H1 (cell line): ENCODE measurements around the gene ANKS1B. TPM values are rescaled to one million over a fixed set of nuclear protein-coding genes. Genes with fewer than 3 reads are reported as not detected.

Source experiments
- CTCF ChIA-PET: fragments of 300-600 bp; sonication (Branson Sonifier 250); formaldehyde crosslinking; loops from one replicate; lab custom pipeline; 2021; ENCODE audit not compliant: partially characterized antibody; lab: Charles Lee
- POLR2A ChIA-PET: fragments of 300-600 bp; sonication (Branson Sonifier 250); formaldehyde crosslinking; loops from one replicate; lab custom pipeline; 2021; ENCODE audit warnings: inconsistent platforms; ENCODE audit not compliant: partially characterized antibody; lab: Charles Lee
- DNase-seq, 2 experiments: peaks; one replicate each; pipeline versions ENCODE4 v3.0.0 to v3.0.0-alpha.2; 2010 to 2022; ENCODE audit warnings: low spot score in 2 of 2, low read depth in 1 of 2, mixed read lengths in 1 of 2
- FAIRE-seq: peaks from 2 replicates; lab custom pipeline; 2011; peaks lifted over from hg19 to GRCh38; lab: Jason Lieb, UNC
- H2AFZ ChIP-seq: 2 replicates; pipeline ENCODE4 v1.8.1; 2012; ENCODE audit warnings: low read length, inconsistent platforms
- H2AK5ac ChIP-seq: 2 replicates; pipeline ENCODE4 v1.6.1; 2013; ENCODE audit warnings: low read depth, low read length
- H2BK120ac ChIP-seq: replicated peaks from 2 replicates; pipeline ENCODE3; 2013; ENCODE audit warnings: low read depth, low read length, inconsistent platforms
- H2BK12ac ChIP-seq: 2 replicates; pipeline ENCODE4 v1.6.1; 2013; ENCODE audit warnings: low read depth, low read length
- H2BK15ac ChIP-seq: 2 replicates; pipeline ENCODE4 v1.6.1; 2013; ENCODE audit warnings: low read length
- H2BK20ac ChIP-seq: 2 replicates; pipeline ENCODE4 v1.6.1; 2013; ENCODE audit warnings: low read length
- H2BK5ac ChIP-seq: 2 replicates; pipeline ENCODE4 v1.6.1; 2013; ENCODE audit warnings: low read depth, low read length
- H3K14ac ChIP-seq: 2 replicates; pipeline ENCODE4 v1.6.1; 2013; ENCODE audit warnings: inconsistent platforms; ENCODE audit not compliant: insufficient read length
- H3K18ac ChIP-seq: 2 replicates; pipeline ENCODE4 v1.6.1; 2013; ENCODE audit warnings: low read length; ENCODE audit errors: extremely low read depth
- H3K23ac ChIP-seq: 2 replicates; pipeline ENCODE4 v1.6.1; 2013; ENCODE audit warnings: inconsistent platforms; ENCODE audit not compliant: insufficient read length
- H3K23me2 ChIP-seq: 2 replicates; pipeline ENCODE4 v1.6.1; 2013; ENCODE audit warnings: low read depth, low read length
- H3K27ac ChIP-seq: 2 replicates; pipeline ENCODE4 v1.6.1; 2011; ENCODE audit warnings: low read depth, low read length, inconsistent platforms
- H3K27me3 ChIP-seq, 4 experiments: replicated peaks in 1 of 4; 1 replicate in 1 of 4; 2 replicates in 3 of 4; pipeline versions ENCODE4 v1.6.1 to v1.8.1; 2011 to 2013; ENCODE audit warnings: low read length in 3 of 4, mild to moderate bottlenecking in 3 of 4, inconsistent platforms in 2 of 4, mixed read lengths in 2 of 4, moderate library complexity in 1 of 4; ENCODE audit not compliant: control insufficient read depth in 3 of 4, insufficient read depth in 3 of 4; ENCODE audit errors: extremely low read depth in 1 of 4
- H3K36me3 ChIP-seq, 4 experiments: 2 replicates each; pipeline versions ENCODE4 v1.6.1 to v1.8.1; 2011 to 2013; ENCODE audit warnings: mild to moderate bottlenecking in 4 of 4, low read length in 3 of 4, moderate library complexity in 2 of 4, control low read depth in 1 of 4, inconsistent platforms in 1 of 4; ENCODE audit not compliant: insufficient read depth in 4 of 4, control insufficient read depth in 2 of 4
- H3K4ac ChIP-seq: replicated peaks from 2 replicates; pipeline ENCODE3; 2013; ENCODE audit warnings: low read length, low read depth, mixed read lengths, inconsistent platforms; ENCODE audit not compliant: insufficient read length
- H3K4me1 ChIP-seq, 4 experiments: replicated peaks in 1 of 4; 1 replicate in 1 of 4; 2 replicates in 3 of 4; pipeline versions ENCODE4 v1.6.1 to v1.8.1; 2011 to 2013; ENCODE audit warnings: low read length in 3 of 4, inconsistent platforms in 2 of 4, mixed read lengths in 1 of 4; ENCODE audit not compliant: insufficient read depth in 4 of 4, control insufficient read depth in 3 of 4
- H3K4me2 ChIP-seq, 2 experiments: 2 replicates each; pipeline versions ENCODE4 v1.6.1 to v1.8.1; 2011 to 2013; ENCODE audit warnings: low read depth in 2 of 2, low read length in 2 of 2, control low read depth in 1 of 2, inconsistent platforms in 1 of 2, mild to moderate bottlenecking in 1 of 2; ENCODE audit not compliant: insufficient read depth in 1 of 2
- H3K4me3 ChIP-seq, 4 experiments: fragments of 200-600, 300-600 bp in 1 of 4; sonication (generic), shearing (Covaris generic), sonication (Bioruptor Twin) in 1 of 4; 2 replicates each; pipeline versions ENCODE4 v1.5.1 to v1.8.1; 2011 to 2016; ENCODE audit warnings: low read length in 4 of 4, low read depth in 3 of 4, control low read depth in 2 of 4, inconsistent platforms in 2 of 4, mild to moderate bottlenecking in 2 of 4, mixed read lengths in 1 of 4, moderate library complexity in 1 of 4; ENCODE audit not compliant: insufficient read depth in 2 of 4; ENCODE audit errors: extremely low read depth in 1 of 4
- H3K56ac ChIP-seq: replicated peaks from 2 replicates; pipeline ENCODE3; 2013; ENCODE audit warnings: low read depth, mild to moderate bottlenecking, mixed read lengths, low read length, inconsistent platforms; ENCODE audit not compliant: insufficient read length
- H3K79me1 ChIP-seq: 2 replicates; pipeline ENCODE4 v1.6.1; 2013; ENCODE audit warnings: low read depth, low read length, control low read depth
- H3K79me2 ChIP-seq, 2 experiments: 2 replicates each; pipeline versions ENCODE4 v1.6.1 to v1.8.1; 2012 to 2013; ENCODE audit warnings: low read length in 2 of 2, mild to moderate bottlenecking in 2 of 2, inconsistent platforms in 1 of 2; ENCODE audit not compliant: insufficient read depth in 2 of 2, control insufficient read depth in 1 of 2
- H3K9ac ChIP-seq, 4 experiments: replicated peaks in 1 of 4; 1 replicate in 1 of 4; 2 replicates in 3 of 4; pipeline versions ENCODE4 v1.6.1 to v1.8.1; 2011 to 2013; ENCODE audit warnings: low read depth in 3 of 4, low read length in 3 of 4, control low read depth in 2 of 4, mild to moderate bottlenecking in 2 of 4, moderate library complexity in 2 of 4, inconsistent platforms in 1 of 4; ENCODE audit errors: extremely low read depth in 1 of 4
- H3K9me3 ChIP-seq, 2 experiments: 2 replicates each; pipeline versions ENCODE4 v1.6.1 to v1.8.1; 2012 to 2013; ENCODE audit warnings: mild to moderate bottlenecking in 2 of 2, moderate library complexity in 2 of 2, control low read depth in 1 of 2, inconsistent platforms in 1 of 2, low read depth in 1 of 2, low read length in 1 of 2, mixed read lengths in 1 of 2; ENCODE audit not compliant: insufficient read depth in 2 of 2
- H4K20me1 ChIP-seq, 2 experiments: replicated peaks in 1 of 2; 2 replicates each; pipeline versions ENCODE3 to v1.8.1; 2011 to 2013; ENCODE audit warnings: inconsistent platforms in 2 of 2, low read length in 2 of 2, mild to moderate bottlenecking in 1 of 2; ENCODE audit not compliant: insufficient read depth in 2 of 2, control insufficient read depth in 1 of 2
- H4K5ac ChIP-seq: 2 replicates; pipeline ENCODE4 v1.6.1; 2013; ENCODE audit warnings: low read length, low read depth, mixed read lengths, inconsistent platforms; ENCODE audit not compliant: insufficient read length
- H4K8ac ChIP-seq: 2 replicates; pipeline ENCODE4 v1.8.0; 2013; ENCODE audit warnings: mild to moderate bottlenecking, moderate library complexity, low read length, inconsistent platforms; ENCODE audit not compliant: insufficient read depth; ENCODE audit errors: extremely low read depth
- H4K91ac ChIP-seq: replicated peaks from 2 replicates; pipeline ENCODE3; 2013; ENCODE audit warnings: low read length, mixed read lengths, inconsistent platforms; ENCODE audit not compliant: insufficient read length
- CEBPB ChIP-seq: IDR thresholded peaks from 2 replicates; pipeline ENCODE4 v1.6.1; 2012; ENCODE audit warnings: low read depth, low read length
- SIN3A ChIP-seq, 2 experiments: IDR thresholded peaks in 1 of 2; conservative IDR thresholded peaks in 1 of 2; 2 replicates each; pipeline ENCODE4 v1.6.1; 2011 to 2012; ENCODE audit warnings: low read length in 2 of 2, improper control_type of control experiment in 1 of 2, low read depth in 1 of 2, mild to moderate bottlenecking in 1 of 2
- WGBS, 2 experiments: shearing (Covaris generic) in 1 of 2; methylation state at CpG; one replicate each; pipeline versions ENCODE4 v1.1.6 to v1.1.7; 2013 to 2015; ENCODE audit warnings: low lambda C conversion rate in 2 of 2, mixed read lengths in 2 of 2, inconsistent platforms in 1 of 2, low coverage in 1 of 2, missing lambda C conversion rate in 1 of 2; ENCODE audit not compliant: insufficient replicate concordance in 2 of 2, insufficient coverage in 1 of 2, insufficient read length in 1 of 2; ENCODE audit errors: extremely low coverage in 1 of 2, missing lambda C conversion rate in 1 of 2; 5-methylcytosine and 5-hydroxymethylcytosine counted together
- polyA plus RNA-seq, 7 experiments: library from polyadenylated mRNA; depleted of rRNA in 3 of 7; stranded (reverse) in 5 of 7; unstranded in 2 of 7; fragments of >200 nt in 5 of 7; fragments of 200-250 nt in 2 of 7; gene quantifications; 1 replicate in 5 of 7; 2 replicates in 1 of 7; 4 replicates in 1 of 7; pipeline versions ENCODE4 v1.2.1 to v1.2.3, GENCODE V29; 2011 to 2013; ENCODE audit warnings: missing spikeins in 2 of 7, mixed read lengths in 2 of 7
- total RNA-seq: library from RNA; stranded (reverse); fragmentation: NEBNext Ultra II Directional; extraction: Animal tissue kit (Norgen Biotek cat#: 25700); gene quantifications from 2 replicates; pipeline ENCODE4 v1.2.1, GENCODE V29; 2021

The ANKS1B gene
- total and polyA plus RNA-seq, 2 of the 8 experiments (the other 6 are each of a cell fraction or from before 2014, with no cell fraction given), result 2.7 to 6.1 TPM

- Histone ChIP-seq H3K14ac (no peak overlapping the region), H3K79me2 (no peaks in the 10 kb centered on the region), H3K4me1 (peaks cover 0 to 4% (median 3%) of the 10 kb centered on the region in 4 experiments; a peak in 3 of 7 replicates), H2BK120ac (no peak overlapping the region), H3K23me2 (peaks cover 9% of the 10 kb centered on the region; the same call in 1 of the 2 replicates), H3K4me3 (no peak overlapping the region), H3K27me3 (peaks cover 13 to 46% (median 37%) of the 10 kb centered on the region in 4 experiments), H3K4me2 (no peak overlapping the region), H3K36me3 (no peaks in the 10 kb centered on the region), H2BK20ac (no peak overlapping the region), H2AFZ (no peak overlapping the region), H2BK15ac (no peak overlapping the region), H2BK12ac (no peak overlapping the region), H3K9me3 (no peaks in the 10 kb centered on the region), H3K18ac (no peak overlapping the region), H4K5ac (no peak overlapping the region), H3K56ac (no peak overlapping the region), H2AK5ac (no peak overlapping the region), H3K4ac (no peak overlapping the region), H4K91ac (no peak overlapping the region), H3K27ac (no peak overlapping the region), H3K23ac (no peak overlapping the region), H3K79me1 (no peaks in the 10 kb centered on the region), H4K20me1 (no peaks in the 10 kb centered on the region), H3K9ac (no peak overlapping the region), H4K8ac (no peak overlapping the region), H2BK5ac (no peak overlapping the region)
- DNase-seq (no peak), FAIRE-seq (no peak)
- ChIA-PET CTCF (interaction anchor here (0.6 to 1.7 kb wide), 4 partner anchors 25 to 954 kb away, joined by 3 to 4 read pairs (median 4); no protein-coding TSS in a partner anchor), POLR2A (interaction anchor here (1.2 kb wide), 1 partner anchor 14 kb away, joined by 3 read pairs; no protein-coding TSS in a partner anchor)
- WGBS, 2 experiments, result 52% methylated on average over 3 of the region's 3 CpGs; no CpG with 5 or more reads in 1 of the 2 experiments
- TF ChIP-seq CEBPB (no peak), SIN3A (conservative IDR thresholded peaks at IDR 0.05 in 1 of 2, IDR thresholded peaks at IDR 0.05 in 1 of 2; ENCODE audit: low read depth in 1 of 2, low read length in 2 of 2) (0 out of 4 replicates have a peak, but pooled peaks have one; percentile 51 to 72)
Measured at GRCh38 chr12:98896938-98897337, 1087.8 kb downstream of the ANKS1B start.
